HepG2 (cell line): ENCODE results near the gene VPS4A. TPM values are rescaled to one million over a fixed set of nuclear protein-coding genes. Genes with fewer than 3 reads are reported as not detected.

Experiments
- CC2D1A ChIP-seq: sonication (generic); formaldehyde crosslinking; IDR thresholded peaks from 2 replicates; pipeline ENCODE4 v1.8.1; 2023; ENCODE audit warnings: mild to moderate bottlenecking, missing genetic modification reagents
- CENPX ChIP-seq: sonication (generic); formaldehyde crosslinking; IDR thresholded peaks from 2 replicates; pipeline ENCODE4 v1.9.0; 2021; ENCODE audit warnings: mild to moderate bottlenecking, missing genetic modification reagents, moderate library complexity
- IKZF5 ChIP-seq: IDR thresholded peaks from 2 replicates; pipeline ENCODE4 v1.6.1; 2018; ENCODE audit warnings: missing genetic modification reagents, mild to moderate bottlenecking, missing compliant biosample characterization
- ISL2 ChIP-seq: sonication (generic); formaldehyde crosslinking; IDR thresholded peaks from 2 replicates; pipeline ENCODE4 v1.5.0; 2020; ENCODE audit warnings: missing genetic modification reagents
- KIAA2018 ChIP-seq: sonication (generic); formaldehyde crosslinking; IDR thresholded peaks from 2 replicates; pipeline ENCODE4 v1.5.0; 2020; ENCODE audit warnings: mild to moderate bottlenecking, missing genetic modification reagents, borderline replicate concordance
- PRDM4 ChIP-seq: sonication (generic); formaldehyde crosslinking; IDR thresholded peaks from 2 replicates; pipeline ENCODE4 v1.9.0; 2021; ENCODE audit warnings: missing genetic modification reagents, borderline replicate concordance
- SUZ12 ChIP-seq: fragments of 150-350 bp; IDR thresholded peaks from 2 replicates; pipeline ENCODE4 v1.6.1; 2014; ENCODE audit warnings: low read depth, low read length
- ZMYM2 ChIP-seq: sonication (generic); formaldehyde crosslinking; IDR thresholded peaks from 2 replicates; pipeline ENCODE4 v1.8.0; 2022; ENCODE audit warnings: mild to moderate bottlenecking, missing genetic modification reagents
- ZMYM4 ChIP-seq: sonication (generic); formaldehyde crosslinking; IDR thresholded peaks from 2 replicates; pipeline ENCODE4 v1.8.1; 2023; ENCODE audit warnings: mild to moderate bottlenecking, missing genetic modification reagents
- ZNF33B ChIP-seq: sonication (generic); formaldehyde crosslinking; IDR thresholded peaks from 2 replicates; pipeline ENCODE4 v1.5.1; 2020; ENCODE audit warnings: mild to moderate bottlenecking, missing genetic modification reagents
- ZNF550 ChIP-seq: sonication (generic); formaldehyde crosslinking; IDR thresholded peaks from 2 replicates; pipeline ENCODE4 v1.4.0; 2020; ENCODE audit warnings: mild to moderate bottlenecking, missing genetic modification reagents, borderline replicate concordance
- ZNF749 ChIP-seq: sonication (generic); formaldehyde crosslinking; IDR thresholded peaks from 2 replicates; pipeline ENCODE4 v1.8.0; 2022; ENCODE audit warnings: mild to moderate bottlenecking, missing genetic modification reagents, moderate library complexity, borderline replicate concordance
- ZSCAN9 ChIP-seq: IDR thresholded peaks from 2 replicates; pipeline ENCODE4 v1.6.1; 2016; ENCODE audit warnings: borderline replicate concordance
- polyA plus RNA-seq, 8 experiments: library from polyadenylated mRNA; depleted of rRNA in 3 of 8; stranded (reverse) in 7 of 8; unstranded in 1 of 8; fragments of >200 nt; fragmentation: Illumina TruSeq in 4 of 8; extraction: Trizol in 4 of 8; gene quantifications; 2 replicates each; pipeline versions ENCODE4 v1.2.1 to v1.2.3, GENCODE V29; 2011 to 2016; ENCODE audit warnings: low read depth in 4 of 8, missing spikeins in 1 of 8, mixed read lengths in 1 of 8; ENCODE audit not compliant: insufficient read depth in 1 of 8
- total RNA-seq, 5 experiments: library from RNA; depleted of rRNA; stranded (reverse); fragments of >200 nt; fragmentation: Illumina TruSeq; extraction: Trizol; gene quantifications; 2 replicates each; pipeline ENCODE4 v1.2.3, GENCODE V29; 2016; ENCODE audit warnings: low read depth in 1 of 5
- TF ChIP-seq, protein P1 (sequence below): sonication (generic); formaldehyde crosslinking; IDR thresholded peaks from 2 replicates; pipeline ENCODE4 v1.4.0; 2020; ENCODE audit warnings: low read depth, mild to moderate bottlenecking, missing genetic modification reagents
- TF ChIP-seq, protein P2 (sequence below): sonication (generic); formaldehyde crosslinking; IDR thresholded peaks from 2 replicates; pipeline ENCODE4 v1.8.0; 2022; ENCODE audit warnings: mild to moderate bottlenecking, missing genetic modification reagents

VPS4A gene
- total and polyA plus RNA-seq, 2 of the 13 experiments (the other 11 are each of a cell fraction or from before 2014, with no cell fraction given), result 13.2 to 27.9 TPM

DNA sequence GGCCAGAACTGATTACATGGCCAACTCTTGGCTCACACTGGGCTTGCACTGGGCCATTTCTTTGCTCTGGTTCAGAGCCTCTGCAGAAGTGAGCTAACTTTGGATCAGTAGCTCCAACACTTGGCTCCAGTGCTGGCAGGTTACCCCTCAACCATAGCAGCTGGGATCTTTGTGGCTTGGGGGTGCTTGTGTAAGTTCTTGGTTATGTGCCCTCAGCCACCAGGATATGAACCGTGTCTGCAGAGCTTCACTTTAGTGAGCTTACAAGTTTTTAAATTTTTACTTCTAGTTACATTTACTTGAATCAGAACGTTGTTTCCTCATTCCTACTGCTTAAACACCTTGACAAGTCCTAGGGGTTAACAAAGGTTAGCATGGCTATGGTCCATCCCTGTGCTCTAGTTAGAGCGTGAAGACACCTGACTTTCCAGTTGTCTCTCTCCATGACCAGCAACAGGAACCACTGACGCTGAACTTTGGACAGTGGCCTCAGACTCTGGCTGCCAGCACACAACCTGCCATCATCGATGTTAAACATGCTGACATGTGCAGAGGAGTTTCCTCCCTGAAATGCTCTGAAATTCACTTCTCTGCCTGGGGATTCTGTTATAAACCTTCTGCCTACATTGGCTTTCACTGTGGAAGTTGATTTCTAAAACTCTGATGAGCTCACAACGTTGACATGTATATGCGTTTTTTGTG lies 15.2 kb downstream of the VPS4A start (continued):
- no peak for TF ChIP-seq KIAA2018 (CRISPR knock-in tag)
- TF ChIP-seq ZMYM4 (CRISPR knock-in tag), result 0 out of 2 replicates have a peak, but pooled peaks have one; percentile 56
- TF ChIP-seq, protein P1, sequence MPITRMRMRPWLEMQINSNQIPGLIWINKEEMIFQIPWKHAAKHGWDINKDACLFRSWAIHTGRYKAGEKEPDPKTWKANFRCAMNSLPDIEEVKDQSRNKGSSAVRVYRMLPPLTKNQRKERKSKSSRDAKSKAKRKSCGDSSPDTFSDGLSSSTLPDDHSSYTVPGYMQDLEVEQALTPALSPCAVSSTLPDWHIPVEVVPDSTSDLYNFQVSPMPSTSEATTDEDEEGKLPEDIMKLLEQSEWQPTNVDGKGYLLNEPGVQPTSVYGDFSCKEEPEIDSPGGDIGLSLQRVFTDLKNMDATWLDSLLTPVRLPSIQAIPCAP (CRISPR knock-in tag), result no peak
- TF ChIP-seq CC2D1A (CRISPR knock-in tag), result no peak
- peak; percentile 60; the same call in 1 of the 2 replicates for TF ChIP-seq ZMYM2 (CRISPR knock-in tag)
- no peak for TF ChIP-seq ZNF33B
- TF ChIP-seq ZSCAN9 (CRISPR knock-in tag), result peak; percentile 56; the same call in 1 of the 2 replicates
- TF ChIP-seq PRDM4, result no peak
- TF ChIP-seq, protein P2, sequence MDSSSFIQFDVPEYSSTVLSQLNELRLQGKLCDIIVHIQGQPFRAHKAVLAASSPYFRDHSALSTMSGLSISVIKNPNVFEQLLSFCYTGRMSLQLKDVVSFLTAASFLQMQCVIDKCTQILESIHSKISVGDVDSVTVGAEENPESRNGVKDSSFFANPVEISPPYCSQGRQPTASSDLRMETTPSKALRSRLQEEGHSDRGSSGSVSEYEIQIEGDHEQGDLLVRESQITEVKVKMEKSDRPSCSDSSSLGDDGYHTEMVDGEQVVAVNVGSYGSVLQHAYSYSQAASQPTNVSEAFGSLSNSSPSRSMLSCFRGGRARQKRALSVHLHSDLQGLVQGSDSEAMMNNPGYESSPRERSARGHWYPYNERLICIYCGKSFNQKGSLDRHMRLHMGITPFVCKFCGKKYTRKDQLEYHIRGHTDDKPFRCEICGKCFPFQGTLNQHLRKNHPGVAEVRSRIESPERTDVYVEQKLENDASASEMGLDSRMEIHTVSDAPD (CRISPR knock-in tag), result no peak
- TF ChIP-seq SUZ12, result no peak
- TF ChIP-seq ZNF749, result no peak
- TF ChIP-seq CENPX, result no peak
- TF ChIP-seq ISL2 (CRISPR knock-in tag), result no peak; the same call in 1 of the 2 replicates
- TF ChIP-seq IKZF5 (CRISPR knock-in tag), result peak; percentile 96
- TF ChIP-seq ZNF550 (CRISPR knock-in tag), result no peak
